HG02981 (cell line): ENCODE results near the gene HTR3C.
"Not testable (repeated sequence)": the region's sequence is repeated elsewhere in the genome, so short reads cannot be mapped to it uniquely, and the experiment has no call there.

Source experiments
- ATAC-seq: cut with Tn5 transposase; IDR thresholded peaks from one replicate; pipeline ENCODE4 v1.9.1; 2021; ENCODE audit warnings: mild to moderate bottlenecking, moderate library complexity; ENCODE audit not compliant: unreplicated experiment

HTR3C gene

DNA sequence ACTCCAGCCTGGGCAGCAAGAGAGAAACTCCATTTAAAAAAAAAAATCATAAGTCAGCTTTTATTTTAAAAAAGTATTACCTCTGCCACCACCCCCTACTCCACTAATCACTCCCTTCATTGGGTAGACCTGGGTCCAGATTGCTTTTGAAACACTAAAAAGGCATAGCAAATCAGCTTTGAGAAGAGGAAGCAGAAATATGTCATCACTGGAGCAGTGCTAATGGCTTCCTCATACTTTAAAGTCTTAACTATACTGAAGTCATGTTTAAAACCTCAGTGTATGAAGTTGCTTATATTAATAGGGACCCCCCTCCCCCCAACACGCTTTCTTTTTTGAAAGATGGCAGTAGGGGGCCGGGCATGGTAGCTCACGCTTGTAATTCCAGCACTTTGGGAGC lies 22.3 kb upstream of the HTR3C start:
- no peak for ATAC-seq

DNA sequence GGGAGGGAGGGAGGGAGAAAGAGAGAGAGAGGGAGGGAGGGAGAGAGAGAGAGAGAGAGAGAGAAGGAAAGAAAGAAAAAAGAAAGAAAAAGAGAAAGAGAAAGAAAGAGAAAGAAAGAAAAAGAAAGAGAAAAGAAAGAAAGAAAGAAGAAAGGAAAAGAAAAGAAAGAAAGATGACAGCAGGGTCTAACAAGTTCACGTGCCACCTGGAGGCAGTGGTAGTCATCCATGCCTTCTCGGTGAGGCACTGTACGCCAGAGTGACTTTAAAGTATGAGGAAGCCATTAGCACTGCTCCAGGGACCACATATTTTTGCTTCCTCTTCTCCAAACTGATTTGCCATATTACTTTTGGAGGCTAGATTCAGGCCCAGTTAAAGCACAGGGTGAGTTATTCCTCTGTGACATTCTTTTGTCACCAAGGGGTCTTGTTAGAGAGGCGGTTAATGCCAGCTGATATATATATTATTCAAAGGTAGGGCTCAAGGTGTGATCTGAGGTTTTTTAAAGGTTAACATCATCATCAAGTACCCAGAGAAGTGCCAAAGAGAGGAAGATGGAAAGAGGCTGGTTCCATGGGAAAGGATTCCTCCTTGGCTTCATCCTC lies 21.6 kb upstream of the HTR3C start, which contains the start of gene HTR3D:
TSS of gene HTR3D (plus strand) at position 556 of the 606 bp plus-strand sequence. CDS start at position 556, 0 bp downstream.
- no peak for ATAC-seq

DNA sequence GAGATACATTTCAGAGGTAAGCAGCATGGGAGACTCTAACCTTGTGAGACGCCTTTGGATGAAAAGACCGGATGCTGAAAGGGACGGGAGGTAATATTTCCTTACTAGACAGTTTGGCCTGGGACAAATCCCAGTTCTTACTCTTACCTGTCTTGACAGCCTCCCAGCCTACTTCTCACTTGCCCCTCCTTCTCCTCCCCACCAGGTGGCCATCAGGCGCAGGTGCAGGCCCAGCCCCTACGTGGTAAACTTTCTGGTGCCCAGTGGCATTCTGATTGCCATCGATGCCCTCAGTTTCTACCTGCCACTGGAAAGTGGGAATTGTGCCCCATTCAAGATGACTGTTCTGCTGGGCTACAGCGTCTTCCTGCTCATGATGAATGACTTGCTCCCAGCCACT lies 15.0 kb upstream of the HTR3C start:
- no peak for ATAC-seq

DNA sequence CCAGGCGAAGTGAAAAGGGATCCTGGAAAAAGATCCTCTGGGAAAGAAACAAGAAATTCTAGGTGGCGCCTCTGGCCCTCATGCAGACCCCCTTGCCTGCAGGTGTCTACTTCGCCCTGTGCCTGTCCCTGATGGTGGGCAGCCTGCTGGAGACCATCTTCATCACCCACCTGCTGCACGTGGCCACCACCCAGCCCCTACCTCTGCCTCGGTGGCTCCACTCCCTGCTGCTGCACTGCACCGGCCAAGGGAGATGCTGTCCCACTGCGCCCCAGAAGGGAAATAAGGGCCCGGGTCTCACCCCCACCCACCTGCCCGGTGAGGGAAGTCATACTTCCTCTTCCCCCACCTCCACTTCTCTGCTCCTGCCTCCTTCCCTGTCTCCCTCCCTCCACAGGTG lies 14.5 kb upstream of the HTR3C start:
- not testable (repeated sequence) for ATAC-seq

DNA sequence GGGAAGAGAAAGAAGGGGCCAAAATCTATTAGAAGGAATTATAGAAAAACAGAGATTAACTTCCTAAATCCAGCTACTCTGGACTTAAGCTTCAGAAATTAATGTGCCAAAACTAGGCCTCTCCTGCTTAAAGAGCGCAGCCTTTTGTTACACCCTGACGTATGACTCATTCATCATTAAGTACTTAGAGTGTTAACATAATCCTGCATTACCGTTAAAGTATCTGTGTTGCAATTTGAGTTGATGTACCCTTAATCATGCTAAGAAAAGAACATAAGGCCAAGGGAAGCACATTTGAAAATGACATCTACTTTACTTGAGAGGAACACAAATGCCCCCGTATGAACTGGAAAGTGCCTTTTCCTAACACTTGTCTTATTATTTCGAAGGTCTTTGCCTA lies 13.4 kb upstream of the HTR3C start:
- ATAC-seq: no peak

DNA sequence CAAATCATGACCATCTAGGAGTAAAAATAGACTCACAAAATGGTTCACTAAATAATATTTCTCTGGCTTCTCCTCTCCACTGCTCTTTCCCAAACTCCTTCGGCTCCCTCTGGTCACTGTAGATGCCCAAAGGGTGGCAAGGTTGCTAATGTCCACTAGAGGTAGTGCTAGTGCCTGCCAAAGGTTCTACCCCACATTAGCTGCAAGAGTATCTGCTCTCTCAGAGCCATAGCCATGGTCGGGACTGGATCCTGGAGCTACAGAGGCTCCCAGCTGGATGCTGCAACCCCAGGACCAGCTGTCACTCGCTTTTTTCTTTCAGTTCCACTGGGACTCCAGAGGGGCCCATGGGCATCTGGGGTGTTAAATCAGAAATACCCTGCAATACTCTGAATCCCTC lies 12.8 kb upstream of the HTR3C start:
- no peak for ATAC-seq

DNA sequence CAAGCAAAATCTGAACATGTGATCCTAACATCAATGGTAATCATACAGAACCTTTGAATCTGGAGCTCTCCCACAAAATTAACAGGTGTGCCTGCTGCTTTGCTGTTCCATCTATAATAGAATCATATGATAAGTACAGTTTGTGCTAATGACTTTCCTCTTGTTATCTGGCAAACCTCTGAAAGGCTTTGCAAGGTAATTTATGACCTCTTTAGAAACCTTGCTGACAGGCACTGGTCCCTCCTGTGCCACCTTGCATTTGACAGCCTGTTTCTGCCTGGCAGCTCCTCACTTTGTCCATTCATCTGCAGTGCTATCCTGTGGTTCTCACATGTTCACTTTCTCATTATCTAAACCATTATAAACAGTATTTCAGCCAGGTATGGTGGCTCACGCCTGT lies 10.2 kb upstream of the HTR3C start:
- ATAC-seq: no peak

DNA sequence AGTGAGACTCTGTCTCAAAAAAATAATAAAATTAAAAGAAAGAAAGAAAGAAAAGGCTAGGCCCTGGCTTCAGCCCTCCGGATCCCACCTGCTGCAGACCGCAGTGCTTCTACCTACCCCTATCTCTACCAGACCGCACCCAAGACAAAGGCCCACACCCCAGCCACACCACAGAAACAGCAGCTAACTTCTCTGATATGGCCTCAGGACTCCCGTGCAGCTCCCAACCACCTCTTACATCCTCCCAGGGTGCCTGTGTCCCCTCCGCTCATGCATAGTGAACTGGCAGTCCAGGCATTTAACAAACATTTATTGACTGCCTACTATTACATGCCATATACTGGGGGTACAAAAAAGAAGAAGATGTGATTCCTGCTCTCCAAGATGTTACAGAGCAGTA lies 6.9 kb upstream of the HTR3C start:
- no peak for ATAC-seq

DNA sequence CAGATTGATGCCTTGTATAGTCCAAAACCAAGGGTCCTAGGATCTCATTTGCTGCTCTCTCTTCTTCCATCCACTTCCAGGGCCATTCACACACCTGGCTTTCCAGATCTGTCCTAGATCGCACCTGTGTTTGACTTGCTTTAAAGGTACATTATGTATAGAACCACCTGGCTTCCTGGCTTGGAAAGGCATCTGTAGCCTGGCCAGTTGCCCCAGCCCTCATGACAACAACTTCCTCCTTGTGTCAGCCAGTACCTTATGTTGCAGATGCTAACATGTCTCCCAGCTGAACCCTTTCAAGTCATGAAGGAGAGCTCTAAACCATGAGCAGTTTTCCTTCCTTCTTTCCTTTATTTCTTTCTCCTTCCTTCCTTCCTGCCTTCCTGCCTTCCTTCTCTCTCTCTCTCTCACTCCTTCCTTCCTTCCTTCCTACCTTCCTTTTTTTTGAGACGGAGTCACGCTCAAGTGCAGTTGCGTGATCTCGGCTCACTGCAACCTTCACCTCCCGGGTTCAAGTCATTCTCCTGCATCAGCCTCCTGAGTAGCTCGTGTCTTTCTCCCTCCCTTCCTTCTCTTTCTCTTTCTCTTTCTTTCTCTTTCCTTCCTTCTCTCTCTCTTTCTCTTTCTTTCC lies 2.5 kb upstream of the HTR3C start:
- no peak for ATAC-seq

DNA sequence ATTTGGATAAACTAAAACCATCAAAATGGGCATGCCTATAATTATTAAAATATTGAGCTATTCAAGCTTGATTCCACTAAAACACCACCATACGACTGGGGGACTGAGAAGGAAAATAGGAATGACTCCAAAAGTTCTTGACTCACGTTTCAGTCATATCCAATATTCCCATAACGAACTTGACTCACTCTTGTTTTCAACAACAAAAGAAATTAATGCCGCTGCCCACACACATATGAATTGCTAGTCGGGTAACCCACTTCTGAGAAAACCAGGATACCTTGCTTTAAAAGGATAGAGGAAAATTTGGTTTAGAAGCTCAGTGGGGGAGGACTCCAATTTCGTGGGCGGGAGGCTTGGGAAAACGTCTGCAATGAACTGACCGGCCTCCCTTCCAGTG lies 5.2 kb downstream of the HTR3C start:
- no peak for ATAC-seq

DNA sequence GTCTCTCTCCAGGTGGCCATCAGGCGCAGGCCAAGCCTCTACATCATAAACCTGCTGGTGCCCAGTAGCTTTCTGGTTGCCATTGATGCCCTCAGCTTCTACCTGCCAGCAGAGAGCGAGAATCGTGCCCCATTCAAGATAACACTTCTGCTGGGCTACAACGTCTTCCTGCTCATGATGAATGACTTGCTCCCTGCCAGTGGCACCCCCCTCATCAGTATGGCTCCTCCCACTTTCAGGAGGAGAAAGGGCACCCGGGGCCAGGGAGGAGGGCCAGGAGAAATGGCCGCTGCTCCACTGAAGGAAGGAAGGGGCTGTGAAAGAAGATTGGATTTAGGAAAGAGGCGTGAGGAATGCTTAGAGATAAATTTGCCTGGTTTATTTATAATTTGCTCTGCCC lies 6.6 kb downstream of the HTR3C start:
- ATAC-seq: no peak

DNA sequence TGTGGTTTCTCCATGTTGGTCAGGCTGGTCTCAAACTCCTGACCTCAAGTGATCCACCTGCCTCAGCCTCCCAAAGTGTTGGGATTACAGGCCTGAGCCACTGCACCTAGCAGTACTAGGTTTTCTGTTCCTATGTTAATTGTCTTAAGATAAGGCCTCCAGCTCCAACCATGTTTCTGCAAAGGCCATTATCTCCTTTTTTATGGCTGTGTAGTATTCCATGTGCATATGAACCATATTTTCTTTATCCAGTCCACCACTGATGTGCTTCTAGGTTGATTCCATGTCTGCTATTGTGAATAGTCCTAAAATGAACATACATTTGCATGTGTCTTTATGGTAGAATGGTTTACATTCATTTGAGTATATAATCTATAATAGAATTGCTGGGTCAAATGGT lies 9.8 kb downstream of the HTR3C start:
- no peak for ATAC-seq

DNA sequence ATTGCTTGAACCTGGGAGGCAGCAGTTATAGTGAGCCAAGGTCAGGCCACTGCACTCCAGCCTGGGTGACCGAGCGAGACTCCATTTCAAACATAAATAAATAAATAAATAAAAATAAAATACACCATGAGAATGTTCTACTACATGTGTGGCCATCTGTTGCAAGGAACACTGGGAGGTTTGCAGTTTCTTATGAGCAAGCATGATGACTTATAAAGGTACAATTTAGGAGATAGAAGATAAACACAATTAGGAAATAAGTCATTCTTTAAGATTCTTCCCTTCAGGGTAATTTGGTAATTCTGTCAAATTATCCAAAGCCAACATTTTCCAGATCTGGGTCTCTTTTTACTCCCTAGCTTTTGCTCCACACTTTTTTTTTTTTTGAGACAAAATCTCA lies 13.4 kb downstream of the HTR3C start:
- ATAC-seq: no peak

DNA sequence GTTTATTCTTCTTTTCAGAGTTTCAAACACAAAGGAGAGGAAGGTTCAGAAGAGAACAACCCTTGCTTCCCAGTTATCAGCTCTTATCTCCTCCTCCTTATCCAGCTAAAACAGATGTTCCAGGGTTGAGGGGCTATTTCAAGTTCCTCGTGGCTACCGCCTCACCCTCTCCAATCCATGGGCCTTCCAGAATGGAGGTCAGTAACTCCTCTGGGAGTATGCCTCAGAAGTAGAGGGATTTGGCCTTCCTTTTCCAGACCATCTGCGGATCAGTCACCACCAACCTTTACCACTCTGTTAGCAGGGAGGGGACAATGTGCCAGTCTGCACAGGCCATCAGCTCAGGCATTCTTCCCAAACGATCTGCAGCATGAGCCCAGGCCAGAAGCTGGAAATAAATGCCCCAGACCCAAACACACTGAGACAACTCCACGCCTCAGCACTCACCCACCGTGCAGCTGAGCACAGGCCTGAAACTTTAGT lies 14.8 kb downstream of the HTR3C start:
- no peak for ATAC-seq

DNA sequence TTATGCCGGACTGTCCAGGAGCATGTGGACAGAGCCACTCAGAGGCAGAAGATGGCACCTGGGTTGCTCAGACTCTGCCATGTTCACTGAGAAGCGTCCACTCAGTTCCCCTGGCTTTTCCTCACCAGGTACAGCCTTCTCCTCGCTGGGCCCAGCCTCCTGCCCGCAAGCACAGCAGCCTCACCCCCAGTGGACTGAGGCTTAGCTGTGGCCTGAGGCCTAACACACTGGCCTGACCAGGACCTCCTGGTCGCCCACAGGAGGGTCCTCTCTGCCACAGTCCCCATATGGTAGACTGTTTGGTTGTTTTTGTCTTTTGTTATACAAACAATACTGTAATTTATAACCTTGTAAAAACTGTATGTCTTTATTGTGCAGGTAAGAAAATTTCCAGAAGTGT lies 15.5 kb downstream of the HTR3C start:
- no peak for ATAC-seq

DNA sequence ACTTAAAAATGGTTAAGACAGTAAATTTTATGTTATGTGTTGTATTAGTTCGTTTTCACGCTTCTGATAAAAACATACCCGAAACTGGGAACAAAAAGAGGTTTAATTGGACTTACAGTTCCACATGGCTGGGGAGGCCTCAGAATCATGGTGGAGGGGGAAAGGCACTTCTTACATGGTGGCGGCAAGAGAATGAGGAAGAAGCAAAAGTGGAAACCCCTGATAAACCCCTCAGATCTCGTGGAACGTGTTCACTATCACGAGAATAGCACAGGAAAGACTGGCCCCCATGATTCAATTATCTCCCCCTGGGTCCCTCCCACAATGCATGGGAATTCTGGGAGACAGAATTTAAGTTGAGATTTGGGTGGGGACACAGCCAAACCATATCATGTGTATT lies 18.3 kb downstream of the HTR3C start:
- ATAC-seq: not testable (repeated sequence)

DNA sequence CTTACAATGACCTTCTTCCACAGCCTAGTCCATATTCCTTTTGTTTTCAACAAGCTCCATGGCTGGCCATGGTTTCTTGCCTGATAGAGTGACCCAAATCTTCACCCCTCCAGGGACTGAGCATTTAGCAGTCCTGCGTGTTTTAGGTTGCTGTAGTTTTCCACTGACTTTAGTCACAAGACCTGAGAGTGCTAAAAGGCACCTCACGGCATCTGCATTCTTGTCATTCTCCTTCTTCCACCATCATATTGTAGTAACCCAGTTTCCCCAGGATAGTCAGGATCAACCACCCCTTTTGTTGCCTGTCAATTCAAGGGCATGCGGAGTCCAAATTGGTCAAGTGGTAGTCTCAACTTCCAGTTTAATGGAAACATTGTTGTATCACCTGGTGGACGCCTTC lies 20.8 kb downstream of the HTR3C start:
- no peak for ATAC-seq

DNA sequence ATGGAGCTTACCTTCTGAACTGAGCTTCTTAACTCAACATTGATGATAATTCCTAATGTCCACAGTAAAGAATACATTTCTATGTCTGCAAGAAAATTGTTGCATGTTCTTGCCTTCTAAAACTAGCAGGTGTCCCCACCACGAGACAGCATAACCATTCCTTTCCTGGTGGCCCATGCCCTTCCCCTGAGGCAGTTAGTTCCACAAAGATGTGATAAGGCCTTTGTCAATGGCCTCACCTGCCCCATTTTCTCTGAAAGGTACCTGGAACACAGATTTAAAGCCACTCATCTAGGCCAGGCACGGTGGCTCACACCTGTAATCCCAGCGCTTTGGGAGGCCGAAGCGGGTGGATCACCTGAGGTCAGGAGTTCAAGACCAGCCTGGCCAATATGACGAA lies 23.1 kb downstream of the HTR3C start:
- no peak for ATAC-seq

DNA sequence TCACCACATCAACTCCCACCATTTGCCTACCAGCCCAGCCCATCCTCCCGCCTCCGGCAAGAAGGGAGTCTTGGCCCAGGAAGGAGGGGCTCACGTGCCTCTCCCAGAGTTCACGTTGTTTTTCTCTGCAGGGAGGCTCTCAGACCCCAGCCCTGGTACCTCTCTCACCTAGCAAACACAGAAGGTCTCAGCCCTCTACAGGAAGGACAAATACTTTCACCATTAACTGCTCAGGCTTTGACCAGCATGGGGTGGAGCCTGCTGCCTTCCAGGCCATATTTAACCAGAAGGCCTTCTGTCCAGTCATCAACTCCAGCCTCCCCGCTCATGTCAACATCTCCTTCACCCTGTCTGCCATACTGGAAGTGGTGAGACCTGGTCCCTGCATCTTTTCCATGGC lies 25.0 kb downstream of the HTR3C start:
- ATAC-seq: no peak

DNA sequence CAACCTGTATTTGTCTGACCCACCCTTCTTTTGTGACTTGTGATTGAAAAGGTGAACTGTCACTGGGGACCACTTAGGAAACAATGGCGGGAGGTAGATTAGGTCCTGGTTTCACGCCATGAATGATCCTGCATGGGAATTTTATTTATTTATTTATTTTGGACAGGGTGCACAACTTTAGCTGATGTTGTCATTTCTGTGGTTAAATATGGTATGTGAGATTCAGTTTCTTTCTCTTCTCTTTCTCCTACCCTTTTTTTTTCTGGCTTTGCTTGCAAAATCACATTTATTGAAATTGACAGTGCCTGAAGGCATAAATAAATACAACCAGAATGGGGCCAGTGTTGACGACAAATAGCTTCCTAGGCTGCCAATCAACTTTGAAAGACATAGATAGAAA lies 26.0 kb downstream of the HTR3C start:
- no peak for ATAC-seq

DNA sequence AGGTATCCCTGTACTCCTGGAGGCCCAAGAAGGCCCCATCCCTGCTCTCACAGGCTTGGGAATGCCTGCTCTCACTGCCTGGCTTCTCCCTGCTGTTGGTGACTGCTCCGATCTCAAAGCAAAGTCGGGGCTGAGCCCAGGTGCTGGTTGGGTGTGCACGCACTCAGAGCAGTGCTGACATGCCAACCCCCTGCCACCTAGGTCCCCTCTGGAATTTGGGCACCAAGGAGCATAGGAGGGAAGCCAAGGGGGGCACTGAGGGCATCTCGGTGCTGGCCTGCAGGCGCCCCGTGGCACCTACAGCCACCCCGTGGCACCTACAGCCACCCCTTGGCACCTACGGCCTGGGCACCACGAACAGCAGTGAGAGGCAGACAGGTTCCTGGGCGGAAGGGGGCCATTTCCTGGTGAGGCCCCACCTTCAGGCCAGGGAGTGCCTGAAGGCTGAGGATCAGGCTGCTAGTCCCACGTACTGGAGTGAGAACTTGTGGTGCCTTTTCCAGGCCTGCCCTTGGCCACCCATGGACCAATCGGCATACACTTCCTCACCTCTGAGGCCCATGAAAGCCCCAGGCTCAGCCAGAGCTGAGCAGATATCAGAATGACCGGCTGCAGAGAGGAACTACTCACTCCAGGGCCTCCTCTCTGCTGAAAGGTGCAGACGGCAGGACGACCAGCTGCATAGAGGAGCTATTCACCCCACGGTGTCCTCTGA lies 28.4 kb downstream of the HTR3C start:
- no peak for ATAC-seq

DNA sequence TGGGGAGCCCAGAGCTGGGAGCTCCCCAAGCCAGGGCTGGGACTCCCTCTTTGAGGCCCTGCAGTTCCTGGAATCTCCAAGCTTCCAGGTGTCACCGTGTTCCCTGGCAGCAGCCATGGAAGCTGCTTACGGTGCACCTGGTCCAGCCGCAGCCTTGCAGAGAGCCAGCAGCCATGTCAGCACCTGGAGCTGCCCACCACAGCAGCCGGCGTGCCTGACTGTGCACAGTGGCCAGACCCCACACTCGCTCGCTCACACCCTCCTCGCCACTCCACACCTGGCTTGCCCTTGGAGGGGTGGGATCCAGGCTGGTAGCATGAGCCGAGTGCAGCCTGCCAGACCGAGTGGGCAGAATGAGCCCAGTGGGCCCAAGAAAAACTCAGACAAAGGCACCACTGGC lies 29.2 kb downstream of the HTR3C start:
- ATAC-seq: no peak
